Lower lobe of right lung (tissue), 2 donors: ENCODE data around the gene GNB1. TPM values are rescaled to one million over a fixed set of nuclear protein-coding genes. Genes with fewer than 3 reads are reported as not detected.
A peak's percentile ranks its signal among the peaks of the same experiment; 100 is the strongest.

Experiments used
- ATAC-seq, 2 donors: fragments of 200-7000 bp; cut with Tn5 transposase; one replicate each; pipeline ENCODE4 v1.9.1; 2020 to 2022; ENCODE audit warnings: mild to moderate bottlenecking in 2 of 2, moderate library complexity in 2 of 2
- DNase-seq: peaks from one replicate; pipeline ENCODE4 v3.0.0-alpha.2; 2020
- H3K27ac ChIP-seq: fragments of 200-600 bp; one replicate; pipeline ENCODE4 v1.8.0; 2022
- H3K27me3 ChIP-seq: fragments of 200-600 bp; one replicate; pipeline ENCODE4 v1.8.0; 2022; ENCODE audit warnings: low read depth
- H3K36me3 ChIP-seq: fragments of 200-600 bp; one replicate; pipeline ENCODE4 v1.8.0; 2022; ENCODE audit warnings: mild to moderate bottlenecking
- H3K4me1 ChIP-seq: fragments of 200-600 bp; one replicate; pipeline ENCODE4 v1.8.0; 2022
- H3K4me3 ChIP-seq: fragments of 200-600 bp; one replicate; pipeline ENCODE4 v1.8.0; 2022; ENCODE audit warnings: mild to moderate bottlenecking
- H3K9me3 ChIP-seq: fragments of 200-600 bp; one replicate; pipeline ENCODE4 v1.8.0; 2022
- intact Hi-C: fragments of 100-400 bp; cut with DNase I; formaldehyde crosslinking; loops from one replicate; pipeline ENCODE4 v1.11.0; 2022
- total RNA-seq: library from RNA; stranded (reverse); fragmentation: NEBNext Ultra II Directional; extraction: Animal tissue kit (Norgen Biotek cat#: 25700); gene quantifications from one replicate; pipeline ENCODE4 v1.2.1, GENCODE V29; 2021
- TF ChIP-seq, protein P1 (sequence below): fragments of 200-600 bp; IDR thresholded peaks from one replicate; pipeline ENCODE4 v1.8.0; 2022; ENCODE audit warnings: antibody characterized with exemption, mild to moderate bottlenecking
- donor health status: DM: no; HTN: yes; CAD: no; lungs with severe emphysema.

Gene GNB1
- total RNA-seq, 1 donor from 2014 or later, result 341 TPM

DNA sequence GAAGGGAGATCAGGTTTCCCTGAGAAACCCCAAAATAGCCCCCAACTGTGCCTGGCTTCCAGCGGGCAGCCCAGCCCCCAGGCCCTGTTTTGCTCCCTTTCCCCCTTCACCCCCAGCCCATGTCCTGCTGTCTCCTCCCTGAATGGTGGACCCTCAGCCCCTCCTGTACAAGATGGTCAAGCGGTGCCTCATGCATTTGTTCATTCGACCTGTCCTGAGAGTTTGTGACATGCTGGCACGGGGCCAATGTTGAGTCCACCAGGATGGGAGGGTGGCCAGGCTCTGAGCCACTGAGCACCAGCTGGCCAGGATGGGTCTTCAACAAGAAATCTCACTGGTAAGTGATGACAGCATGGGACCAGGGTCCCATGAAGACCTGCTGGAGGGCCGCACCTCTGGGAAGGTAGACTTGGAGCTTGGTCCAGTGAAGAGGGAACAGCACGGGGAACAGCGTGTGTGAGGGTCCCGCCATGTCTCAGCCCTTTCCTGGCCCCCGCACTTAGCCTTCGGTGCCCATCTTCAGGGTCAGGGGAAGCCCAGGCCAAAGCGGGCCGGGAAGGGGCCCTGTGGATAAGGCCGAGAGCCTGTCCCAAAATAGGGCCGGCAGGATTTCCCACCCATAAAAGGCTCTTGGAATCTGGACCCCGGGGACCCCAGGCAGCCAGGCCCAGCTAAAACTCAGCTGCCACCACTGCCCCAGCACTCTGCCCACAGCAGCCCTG is 24.2 kb upstream of the GNB1 start, which contains the start of gene CALML6:
TSS of gene CALML6 (plus strand) at position 290 of the 722 bp plus-strand sequence. CDS start at position 311, 21 bp downstream.
- Histone ChIP-seq H3K4me1 (peaks cover 13% of the 10 kb centered on the region), H3K4me3 (no peak within 1 kb of the TSS), H3K27ac (no peak within 1 kb of the TSS), H3K27me3 (no peaks in the 10 kb centered on the region), H3K9me3 (no peaks in the 10 kb centered on the region), H3K36me3 (no peaks in the 10 kb centered on the region)
- ATAC-seq (no peak), DNase-seq (no peak)
- intact Hi-C loops, result no loop called here
- TF ChIP-seq, protein P1, sequence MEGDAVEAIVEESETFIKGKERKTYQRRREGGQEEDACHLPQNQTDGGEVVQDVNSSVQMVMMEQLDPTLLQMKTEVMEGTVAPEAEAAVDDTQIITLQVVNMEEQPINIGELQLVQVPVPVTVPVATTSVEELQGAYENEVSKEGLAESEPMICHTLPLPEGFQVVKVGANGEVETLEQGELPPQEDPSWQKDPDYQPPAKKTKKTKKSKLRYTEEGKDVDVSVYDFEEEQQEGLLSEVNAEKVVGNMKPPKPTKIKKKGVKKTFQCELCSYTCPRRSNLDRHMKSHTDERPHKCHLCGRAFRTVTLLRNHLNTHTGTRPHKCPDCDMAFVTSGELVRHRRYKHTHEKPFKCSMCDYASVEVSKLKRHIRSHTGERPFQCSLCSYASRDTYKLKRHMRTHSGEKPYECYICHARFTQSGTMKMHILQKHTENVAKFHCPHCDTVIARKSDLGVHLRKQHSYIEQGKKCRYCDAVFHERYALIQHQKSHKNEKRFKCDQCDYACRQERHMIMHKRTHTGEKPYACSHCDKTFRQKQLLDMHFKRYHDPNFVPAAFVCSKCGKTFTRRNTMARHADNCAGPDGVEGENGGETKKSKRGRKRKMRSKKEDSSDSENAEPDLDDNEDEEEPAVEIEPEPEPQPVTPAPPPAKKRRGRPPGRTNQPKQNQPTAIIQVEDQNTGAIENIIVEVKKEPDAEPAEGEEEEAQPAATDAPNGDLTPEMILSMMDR, result no peak

DNA sequence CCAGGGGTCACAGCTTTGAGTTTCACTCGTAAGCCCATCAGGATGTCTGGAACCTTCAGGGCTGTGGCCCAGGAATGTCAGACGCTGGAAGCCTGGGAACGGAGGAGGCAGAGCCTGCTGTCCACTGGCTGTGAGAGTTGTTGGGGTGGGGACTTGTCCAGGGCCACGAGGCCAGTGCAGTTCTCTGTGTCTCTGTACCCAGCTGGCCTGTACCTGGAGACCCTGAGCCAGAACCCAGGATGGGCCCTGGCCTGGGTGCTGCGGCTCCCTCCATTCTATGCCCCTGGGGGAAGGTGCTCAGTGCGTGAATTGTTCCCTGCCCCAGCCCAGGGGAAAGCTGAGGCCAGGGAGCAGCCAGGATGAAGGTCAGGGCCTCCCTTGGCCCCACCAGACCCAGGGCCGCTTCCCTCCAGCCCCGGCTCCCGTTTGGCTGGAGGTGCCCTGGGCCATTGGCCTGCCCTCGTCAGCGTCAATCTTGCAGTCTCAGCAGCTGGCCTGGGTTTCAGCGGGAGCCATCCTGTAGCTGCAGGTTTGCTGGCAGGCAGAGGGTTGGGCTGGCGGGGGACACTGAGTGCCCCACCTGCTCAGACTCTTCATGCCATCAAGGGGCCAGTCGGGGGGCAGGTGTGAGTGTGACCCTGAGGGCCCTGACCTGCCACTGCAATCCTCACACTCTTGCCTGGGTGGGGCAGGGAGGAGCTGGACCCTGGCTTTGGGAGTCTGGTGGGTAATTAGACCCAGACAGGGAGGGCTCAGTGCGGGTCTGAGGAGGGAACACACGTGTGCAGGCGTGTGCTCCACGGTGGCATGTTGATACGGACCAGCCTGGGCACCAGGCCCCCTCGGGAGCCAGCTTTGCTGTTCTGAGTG is 23.4 kb upstream of the GNB1 start:
- H3K9me3 ChIP-seq, result no peaks in the 10 kb centered on the region
- DNase-seq, result no peak
- no peak for ATAC-seq
- H3K4me1 ChIP-seq, result peaks cover 20% of the 10 kb centered on the region
- no peak overlapping the region for H3K27ac ChIP-seq
- no peaks in the 10 kb centered on the region for H3K36me3 ChIP-seq
- intact Hi-C loops, result no loop called here
- H3K4me3 ChIP-seq, result no peak overlapping the region
- no peaks in the 10 kb centered on the region for H3K27me3 ChIP-seq
- TF ChIP-seq, protein P1, result no peak

GRCh38 chr1:1911350-1912041 is 20.6 kb upstream of the GNB1 start:
- no peaks in the 10 kb centered on the region for H3K36me3 ChIP-seq
- DNase-seq, result no peak
- no peaks in the 10 kb centered on the region for H3K9me3 ChIP-seq
- H3K4me3 ChIP-seq, result no peak overlapping the region
- H3K27me3 ChIP-seq, result no peaks in the 10 kb centered on the region
- intact Hi-C loops, result no loop called here
- peaks cover 13% of the 10 kb centered on the region for H3K4me1 ChIP-seq
- TF ChIP-seq, protein P1, result no peak
- ATAC-seq, result no peak
- no peak overlapping the region for H3K27ac ChIP-seq

DNA sequence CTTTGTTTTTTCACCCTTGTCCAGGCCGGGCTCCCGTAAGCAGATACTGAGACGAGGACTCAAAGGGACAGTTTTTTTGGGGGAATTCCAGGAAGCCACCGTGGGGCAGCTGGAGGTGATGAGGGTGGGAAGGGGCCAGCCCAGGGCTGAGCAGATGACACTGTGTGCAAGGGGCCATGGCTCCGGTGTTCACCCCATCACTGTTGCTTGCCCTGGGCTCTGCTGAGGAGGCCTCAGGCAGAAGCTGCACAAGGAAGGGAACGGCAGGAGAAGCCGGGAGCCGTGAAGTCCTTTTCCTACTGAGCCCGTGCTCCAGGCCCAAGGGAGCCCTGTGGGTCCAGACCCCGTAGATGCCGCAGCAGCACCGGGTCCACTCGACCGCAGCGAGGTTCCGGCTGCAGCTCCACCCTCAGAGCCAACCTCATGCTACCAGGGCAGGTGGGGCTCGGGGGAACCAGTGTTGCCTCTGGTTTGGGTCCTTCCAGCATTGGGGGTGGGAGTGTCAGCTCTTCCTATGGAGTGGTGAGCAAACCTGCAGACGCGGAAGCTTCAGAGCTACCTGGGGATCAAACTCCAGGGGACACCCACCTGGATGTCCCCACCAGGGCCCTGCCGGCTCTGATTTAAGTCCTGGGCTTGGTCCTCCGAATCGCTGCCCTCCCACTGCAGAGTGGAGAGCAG is 19.9 kb upstream of the GNB1 start:
- H3K4me1 ChIP-seq, result peaks cover 13% of the 10 kb centered on the region
- no peak overlapping the region for H3K27ac ChIP-seq
- no peak for ATAC-seq
- H3K36me3 ChIP-seq, result no peaks in the 10 kb centered on the region
- H3K4me3 ChIP-seq, result no peak overlapping the region
- H3K9me3 ChIP-seq, result no peaks in the 10 kb centered on the region
- intact Hi-C loops, result no loop called here
- no peaks in the 10 kb centered on the region for H3K27me3 ChIP-seq
- TF ChIP-seq, protein P1, result no peak
- DNase-seq, result peak; percentile 44

- DNase-seq, result no peak
- H3K9me3 ChIP-seq, result no peaks in the 10 kb centered on the region
- peak overlapping the region; percentile 75 for H3K4me3 ChIP-seq
- no peak for ATAC-seq
- H3K27me3 ChIP-seq, result no peaks in the 10 kb centered on the region
- peaks cover 13% of the 10 kb centered on the region for H3K4me1 ChIP-seq
- H3K36me3 ChIP-seq, result no peaks in the 10 kb centered on the region
- intact Hi-C loops, result no loop called here
- peak overlapping the region; percentile 90 for H3K27ac ChIP-seq
- TF ChIP-seq, protein P1, result no peak
Observed at GRCh38 chr1:1910033-1910465, 19.2 kb upstream of the GNB1 start.
